Astrocyte (in vitro differentiated cells and primary cell): Measurements from ENCODE around the gene STXBP5. TPM values are rescaled to one million over a fixed set of nuclear protein-coding genes. Genes with fewer than 3 reads are reported as not detected.

Experiments
- DNase-seq: peaks from one replicate; pipeline ENCODE4 v3.0.0-alpha.2; 2010; ENCODE audit warnings: low read depth
- FAIRE-seq: peaks from 2 replicates; lab custom pipeline; 2011; peaks lifted over from hg19 to GRCh38; lab: Jason Lieb, UNC
- H2AFZ ChIP-seq: 2 replicates; pipeline ENCODE4 v1.6.0; 2012; ENCODE audit warnings: low read depth, low read length, inconsistent platforms
- H3K27ac ChIP-seq: 2 replicates; pipeline ENCODE4 v1.5.1; 2011; ENCODE audit warnings: low read depth, low read length, inconsistent platforms
- H3K27me3 ChIP-seq: 2 replicates; pipeline ENCODE4 v1.6.0; 2011; ENCODE audit warnings: low read length, inconsistent platforms; ENCODE audit not compliant: insufficient read depth
- H3K36me3 ChIP-seq: 2 replicates; pipeline ENCODE4 v1.5.1; 2011; ENCODE audit warnings: low read length, inconsistent platforms; ENCODE audit not compliant: insufficient read depth
- H3K4me1 ChIP-seq: 2 replicates; pipeline ENCODE4 v1.5.1; 2011; ENCODE audit warnings: low read length, inconsistent platforms; ENCODE audit not compliant: insufficient read depth
- H3K4me2 ChIP-seq: 2 replicates; pipeline ENCODE4 v1.6.0; 2012; ENCODE audit warnings: low read length, inconsistent platforms
- H3K4me3 ChIP-seq: 2 replicates; pipeline ENCODE4 v1.5.1; 2011; ENCODE audit warnings: low read depth, mild to moderate bottlenecking, low read length, inconsistent platforms; ENCODE audit not compliant: insufficient read depth
- H3K79me2 ChIP-seq: 2 replicates; pipeline ENCODE4 v1.6.0; 2012; ENCODE audit warnings: mild to moderate bottlenecking, low read length, inconsistent platforms; ENCODE audit not compliant: insufficient read depth
- H3K9ac ChIP-seq: 2 replicates; pipeline ENCODE4 v1.6.0; 2012; ENCODE audit warnings: mild to moderate bottlenecking, low read length, inconsistent platforms
- H3K9me3 ChIP-seq: 2 replicates; pipeline ENCODE4 v1.5.1; 2012; ENCODE audit warnings: low read depth, mild to moderate bottlenecking, low read length, inconsistent platforms; ENCODE audit not compliant: insufficient read depth
- H4K20me1 ChIP-seq: 2 replicates; pipeline ENCODE4 v1.6.0; 2012; ENCODE audit warnings: low read length, inconsistent platforms; ENCODE audit not compliant: insufficient read depth
- H3K27ac Mint-ChIP-seq: one replicate; pipeline ENCODE4 v1.8.0; 2021; ENCODE audit warnings: mild to moderate bottlenecking, mixed read lengths; ENCODE audit not compliant: unreplicated experiment
- H3K27me3 Mint-ChIP-seq: one replicate; pipeline ENCODE4 v1.8.0; 2021; ENCODE audit warnings: low read depth, mixed read lengths; ENCODE audit not compliant: unreplicated experiment
- H3K36me3 Mint-ChIP-seq: one replicate; pipeline ENCODE4 v1.8.0; 2021; ENCODE audit warnings: low read depth, mixed read lengths; ENCODE audit not compliant: unreplicated experiment
- H3K4me1 Mint-ChIP-seq: one replicate; pipeline ENCODE4 v1.8.0; 2021; ENCODE audit warnings: low read depth, mixed read lengths; ENCODE audit not compliant: unreplicated experiment
- H3K4me3 Mint-ChIP-seq: one replicate; pipeline ENCODE4 v1.8.0; 2021; ENCODE audit warnings: mild to moderate bottlenecking, moderate library complexity, mixed read lengths; ENCODE audit not compliant: unreplicated experiment
- H3K9me3 Mint-ChIP-seq: one replicate; pipeline ENCODE4 v1.8.0; 2021; ENCODE audit warnings: mild to moderate bottlenecking, mixed read lengths; ENCODE audit not compliant: unreplicated experiment
- CTCF ChIP-seq: IDR thresholded peaks from 2 replicates; pipeline ENCODE4 v1.5.1; 2011; ENCODE audit warnings: low read depth, mild to moderate bottlenecking, inconsistent platforms, low read length, moderate library complexity; ENCODE audit not compliant: insufficient read depth
- EZH2 ChIP-seq: IDR thresholded peaks from 2 replicates; pipeline ENCODE4 v1.6.1; 2012; ENCODE audit warnings: mild to moderate bottlenecking, low read length, inconsistent platforms; ENCODE audit not compliant: insufficient read depth
- total RNA-seq: library from RNA; stranded (reverse); gene quantifications from 2 replicates; pipeline ENCODE4 v1.2.1, GENCODE V29; 2021

The STXBP5 gene
- total RNA-seq, 1 donor from 2014 or later, result 25.7 TPM

GRCh38 chr6:147226877-147227276 lies 22.7 kb downstream of the STXBP5 start:
- TF ChIP-seq CTCF (no peak), EZH2 (no peak)
- Mint-ChIP-seq H3K4me3 (no peak overlapping the region), H3K4me1 (peaks cover 18% of the 10 kb centered on the region), H3K27me3 (no peaks in the 10 kb centered on the region), H3K27ac (no peak overlapping the region), H3K36me3 (peaks cover 3% of the 10 kb centered on the region), H3K9me3 (no peaks in the 10 kb centered on the region)
- Histone ChIP-seq H3K4me1 (no peaks in the 10 kb centered on the region), H4K20me1 (peaks cover 12% of the 10 kb centered on the region), H3K27me3 (no peaks in the 10 kb centered on the region), H2AFZ (no peak overlapping the region), H3K4me3 (no peak overlapping the region), H3K4me2 (no peak overlapping the region), H3K9ac (no peak overlapping the region), H3K9me3 (no peaks in the 10 kb centered on the region), H3K79me2 (peaks cover 44% of the 10 kb centered on the region), H3K27ac (no peak overlapping the region), H3K36me3 (no peaks in the 10 kb centered on the region)
- DNase-seq (no peak), FAIRE-seq (no peak)

- Mint-ChIP-seq H3K36me3 (peaks cover 1% of the 10 kb centered on the region), H3K27ac (no peak overlapping the region), H3K9me3 (no peaks in the 10 kb centered on the region), H3K4me1 (peaks cover 14% of the 10 kb centered on the region), H3K4me3 (no peak overlapping the region), H3K27me3 (no peaks in the 10 kb centered on the region)
- Histone ChIP-seq H3K9ac (no peak overlapping the region), H3K9me3 (no peaks in the 10 kb centered on the region), H3K4me2 (no peak overlapping the region), H3K79me2 (peaks cover 35% of the 10 kb centered on the region), H4K20me1 (peaks cover 2% of the 10 kb centered on the region), H3K36me3 (no peaks in the 10 kb centered on the region), H3K4me3 (no peak overlapping the region), H2AFZ (no peak overlapping the region), H3K27me3 (no peaks in the 10 kb centered on the region), H3K27ac (no peak overlapping the region), H3K4me1 (no peaks in the 10 kb centered on the region)
- no peak for FAIRE-seq
- TF ChIP-seq CTCF (no peak), EZH2 (no peak)
- no peak for DNase-seq
These were observed 23.6 kb downstream of the STXBP5 start for GRCh38 chr6:147227770-147228320.

- Histone ChIP-seq H3K79me2 (peaks cover 19% of the 10 kb centered on the region), H3K9ac (no peak overlapping the region), H2AFZ (no peak overlapping the region), H3K27me3 (no peaks in the 10 kb centered on the region), H4K20me1 (no peaks in the 10 kb centered on the region), H3K9me3 (no peaks in the 10 kb centered on the region), H3K4me2 (no peak overlapping the region), H3K27ac (no peak overlapping the region), H3K4me3 (no peak overlapping the region), H3K4me1 (no peaks in the 10 kb centered on the region), H3K36me3 (no peaks in the 10 kb centered on the region)
- no peak overlapping the region for H3K27ac Mint-ChIP-seq
- H3K4me3 Mint-ChIP-seq, result no peak overlapping the region
- no peak for DNase-seq
- no peaks in the 10 kb centered on the region for H3K27me3 Mint-ChIP-seq
- H3K4me1 Mint-ChIP-seq, result peaks cover 14% of the 10 kb centered on the region
- no peaks in the 10 kb centered on the region for H3K9me3 Mint-ChIP-seq
- H3K36me3 Mint-ChIP-seq, result no peaks in the 10 kb centered on the region
- no peak for TF ChIP-seq CTCF
- no peak for TF ChIP-seq EZH2
- no peak for FAIRE-seq
These were observed 27.4 kb downstream of the STXBP5 start for GRCh38 chr6:147231589-147231988.
